GM12875 (cell line): ENCODE measurements around the gene LRCH1.

Source experiments
- H3K4me3 ChIP-seq: one replicate; pipeline ENCODE4 v1.5.1; 2011; ENCODE audit warnings: low read depth, low read length, control low read depth
- CTCF ChIP-seq: IDR thresholded peaks from 2 replicates; pipeline ENCODE4 v1.5.1; 2011; ENCODE audit warnings: low read depth, mild to moderate bottlenecking, control low read depth, inconsistent platforms, low read length, moderate library complexity, borderline replicate concordance; ENCODE audit not compliant: insufficient read depth

The LRCH1 gene

GRCh38 chr13:46655377-46656180 lies 102.6 kb downstream of the LRCH1 start:
- no peak for TF ChIP-seq CTCF
- no peak overlapping the region for H3K4me3 ChIP-seq

- no peak overlapping the region for H3K4me3 ChIP-seq
- no peak for TF ChIP-seq CTCF
Measured at GRCh38 chr13:46656786-46657185, 103.8 kb downstream of the LRCH1 start.

GRCh38 chr13:46659413-46660065 lies 106.6 kb downstream of the LRCH1 start:
- no peak for TF ChIP-seq CTCF
- H3K4me3 ChIP-seq = no peak overlapping the region

GRCh38 chr13:46660416-46660815 lies 107.4 kb downstream of the LRCH1 start:
- TF ChIP-seq CTCF = no peak
- no peak overlapping the region for H3K4me3 ChIP-seq

- no peak for TF ChIP-seq CTCF
- no peak overlapping the region for H3K4me3 ChIP-seq
Measured at GRCh38 chr13:46660857-46661256, 107.9 kb downstream of the LRCH1 start.

GRCh38 chr13:46662690-46663089 lies 109.7 kb downstream of the LRCH1 start:
- no peak overlapping the region for H3K4me3 ChIP-seq
- no peak for TF ChIP-seq CTCF

- TF ChIP-seq CTCF = no peak
- H3K4me3 ChIP-seq = no peak overlapping the region
Measured at GRCh38 chr13:46663206-46664037, 110.5 kb downstream of the LRCH1 start.
